Activated CD4-positive, CD25-positive, alpha-beta regulatory T cell treated with anti-CD3 and anti-CD28 coated beads, Interleukin-2, amount 50 U/mL, for 24 hours (primary cell): Measurements from ENCODE around the gene PCDH17.

Experiments used
- ATAC-seq, 2 donors: fragments of 150-1000 bp; cut with Tn5 transposase; one replicate each; pipeline ENCODE4 v1.10.0; 2021; ENCODE audit warnings: mild to moderate bottlenecking in 1 of 2, moderate library complexity in 1 of 2

The PCDH17 gene

DNA sequence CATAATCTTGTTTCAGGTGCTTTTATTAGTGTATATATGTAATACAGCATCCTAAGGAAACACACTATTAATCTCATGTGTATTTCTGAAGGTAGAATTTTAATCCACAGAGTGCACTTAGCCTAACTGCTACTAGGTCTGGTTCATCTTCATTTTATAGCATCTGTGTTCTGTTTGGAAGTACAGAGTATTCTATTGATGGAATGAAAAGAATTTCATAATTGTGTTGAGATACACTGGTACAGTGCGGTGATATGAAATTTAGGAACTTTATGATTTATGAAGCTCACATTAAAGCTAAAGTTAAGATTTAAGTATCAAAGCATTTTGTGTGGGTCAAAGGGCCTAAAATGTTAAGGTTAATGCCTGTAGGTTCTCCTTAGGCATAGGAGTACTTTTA lies 6.0 kb downstream of the PCDH17 start:
- ATAC-seq = no peak

DNA sequence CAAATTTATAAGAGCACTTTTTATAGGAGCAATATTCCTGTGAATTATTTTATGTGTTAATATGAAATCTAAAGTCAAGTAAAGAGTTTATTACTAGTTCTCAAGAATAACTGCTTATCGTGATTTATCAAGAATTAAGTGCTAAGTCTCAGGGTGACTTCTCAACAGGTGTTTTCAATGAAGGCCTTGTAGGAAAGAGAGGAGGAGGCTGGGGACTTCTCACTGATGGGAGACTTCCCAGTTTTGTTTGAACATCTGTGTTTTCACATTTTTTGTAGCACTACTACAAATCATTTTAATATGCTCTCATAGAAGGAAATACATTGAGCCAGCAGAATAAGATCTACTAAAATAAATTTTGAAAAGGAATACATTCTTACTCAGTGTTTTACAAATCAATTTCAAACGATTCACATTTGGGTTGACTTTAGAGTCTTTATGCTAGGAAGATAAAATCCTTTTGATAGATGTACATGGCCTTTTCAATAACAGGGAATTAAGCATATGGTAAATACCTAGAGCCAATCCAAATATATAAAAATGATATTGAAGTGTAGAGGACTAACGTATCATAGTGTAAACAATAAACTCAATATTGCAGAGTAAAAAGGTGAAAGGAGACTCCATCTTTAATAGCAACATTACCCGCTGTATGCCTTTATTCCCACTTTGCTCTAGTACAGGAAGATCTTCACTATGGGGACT lies 6.8 kb downstream of the PCDH17 start:
- ATAC-seq = no peak

DNA sequence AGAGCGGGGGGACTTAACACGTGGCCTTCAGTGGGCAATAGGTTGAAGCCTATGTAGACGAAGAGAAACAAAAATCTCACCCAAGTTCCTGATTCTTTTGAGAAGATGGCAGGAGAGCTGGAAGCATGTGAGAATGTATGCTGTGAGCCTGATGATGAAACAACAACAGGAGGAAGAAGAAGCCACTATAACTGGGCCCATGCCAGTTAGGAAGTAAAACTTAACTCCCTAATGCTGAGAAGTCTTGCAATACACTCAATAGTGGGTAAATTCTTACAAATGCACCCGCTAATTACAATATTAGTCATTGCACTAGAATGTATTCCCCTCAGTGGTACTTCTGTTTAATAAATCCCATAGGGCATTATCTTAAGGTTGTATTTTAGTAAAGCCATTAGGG lies 9.1 kb downstream of the PCDH17 start:
- ATAC-seq = no peak

DNA sequence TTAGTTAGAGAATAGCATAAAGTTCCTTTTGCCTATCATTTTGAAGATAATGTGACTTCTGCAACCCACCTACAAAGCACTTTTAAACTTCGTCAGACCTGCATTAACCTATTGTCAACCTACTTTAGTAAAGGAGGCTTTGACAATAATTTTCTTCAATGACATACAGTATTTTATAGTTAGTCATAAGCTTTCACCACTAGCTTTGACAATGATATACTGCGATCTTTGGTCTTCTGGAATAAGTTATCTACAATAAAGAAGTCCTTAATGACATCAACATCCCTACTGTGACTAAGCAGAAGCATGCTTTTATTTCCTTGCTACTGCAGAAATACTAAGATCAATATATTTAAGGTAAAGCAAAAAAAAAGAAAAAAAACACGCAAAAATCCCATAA lies 9.5 kb downstream of the PCDH17 start:
- no peak for ATAC-seq

DNA sequence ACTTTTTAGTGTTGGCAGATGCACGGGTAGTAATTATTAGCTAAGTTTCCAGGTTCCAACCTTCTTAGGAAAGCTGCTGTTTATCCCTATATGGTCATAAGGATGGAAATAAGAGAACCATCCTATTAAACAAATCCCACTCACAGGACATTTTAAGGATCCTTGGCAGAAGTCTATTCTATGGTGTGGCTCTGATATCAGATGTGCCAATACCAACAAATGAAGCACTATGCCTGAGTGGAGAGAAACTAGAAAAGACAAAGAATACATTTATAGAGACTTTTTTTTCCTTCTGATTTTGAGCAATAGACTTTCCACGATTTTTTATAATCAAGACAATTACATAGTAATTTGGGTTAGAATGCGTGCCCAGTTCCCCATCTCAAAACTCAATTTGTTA lies 12.6 kb downstream of the PCDH17 start:
- no peak for ATAC-seq

DNA sequence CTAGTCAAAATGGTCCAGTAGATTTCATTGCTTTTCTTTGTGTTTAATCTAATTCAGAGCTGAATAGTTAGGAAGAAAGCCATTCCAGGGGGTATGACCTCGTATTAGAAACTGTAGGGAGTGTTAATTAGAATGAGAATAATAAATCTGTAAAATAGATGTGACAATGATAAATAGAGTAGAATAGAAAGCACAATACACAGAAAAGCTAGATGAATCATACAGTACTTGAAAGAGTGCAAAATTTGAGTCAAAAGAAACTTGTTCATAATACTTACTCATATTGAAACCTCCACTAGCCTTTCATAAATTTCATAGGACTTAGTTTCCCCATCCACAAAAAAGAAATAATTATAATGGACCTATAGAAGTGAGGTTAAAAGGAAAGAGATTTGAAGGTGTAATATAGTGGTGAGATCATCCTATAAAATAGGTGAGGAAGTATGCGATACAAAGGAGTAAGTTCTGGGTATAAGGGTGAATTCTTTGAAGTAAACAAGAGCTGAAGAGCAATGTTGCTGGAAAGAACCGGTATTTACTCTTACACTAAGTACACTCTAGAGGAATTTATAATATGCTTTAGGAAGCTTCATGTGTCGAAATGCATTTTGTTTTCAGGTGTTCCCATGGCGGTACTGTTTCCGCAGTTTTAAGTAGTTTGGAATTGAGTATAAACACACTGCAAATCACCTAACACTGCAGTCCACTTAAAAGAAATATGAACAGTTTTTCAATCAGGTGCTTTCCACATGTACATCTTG lies 21.9 kb downstream of the PCDH17 start:
- no peak for ATAC-seq

DNA sequence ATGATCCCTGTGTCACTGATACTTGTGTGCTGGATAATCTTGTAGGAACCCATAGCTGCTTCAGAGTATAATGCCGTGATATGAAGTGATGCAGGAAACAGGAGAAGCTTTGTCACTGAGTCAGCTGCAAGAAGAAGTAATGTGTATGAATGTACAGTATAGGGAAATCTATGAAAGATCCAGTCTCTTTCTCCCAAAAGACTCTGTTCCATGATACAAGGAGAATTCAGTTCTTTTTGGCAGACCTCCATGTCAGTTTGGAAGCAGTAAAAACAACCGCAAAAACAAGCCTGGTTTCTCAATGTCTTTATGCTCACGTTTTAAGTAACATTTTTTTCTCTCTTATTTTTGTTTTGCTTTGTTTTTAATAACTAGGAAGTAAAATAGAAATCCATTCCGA lies 33.9 kb downstream of the PCDH17 start:
- ATAC-seq = no peak

DNA sequence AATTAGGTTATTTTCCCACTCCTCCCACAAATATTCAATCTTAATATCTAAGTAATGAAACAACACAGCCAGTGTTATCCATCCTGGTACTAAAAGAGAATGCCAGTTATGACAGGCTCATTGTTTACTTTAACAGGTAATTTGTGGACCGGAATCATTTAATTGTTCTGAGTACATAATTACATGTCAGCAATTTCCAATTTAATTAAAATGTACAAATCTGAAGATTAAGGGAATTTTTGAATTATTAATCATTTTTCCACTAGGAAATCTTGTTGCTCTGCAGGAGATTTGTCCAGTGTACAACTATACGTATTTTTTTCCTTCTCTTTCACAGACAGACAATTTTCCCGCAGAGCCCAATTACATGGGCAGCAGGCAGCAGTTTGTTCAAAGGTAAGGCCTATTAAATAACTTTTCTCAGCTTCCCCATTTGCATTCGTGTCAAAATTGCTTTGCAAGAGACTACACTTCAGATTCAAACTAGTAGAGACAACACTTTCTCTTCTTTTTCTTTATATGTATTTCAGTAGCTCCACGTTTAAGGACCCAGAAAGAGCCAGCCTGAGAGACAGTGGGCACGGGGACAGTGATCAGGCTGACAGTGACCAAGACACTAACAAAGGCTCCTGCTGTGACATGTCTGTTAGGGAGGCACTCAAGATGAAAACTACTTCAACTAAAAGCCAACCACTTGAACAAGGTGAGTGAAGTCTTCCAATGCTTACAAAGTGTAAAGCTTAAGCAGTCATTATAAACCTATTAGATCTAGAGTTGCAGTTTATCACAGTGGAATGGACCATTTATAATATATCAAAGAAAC lies 34.8 kb downstream of the PCDH17 start:
- no peak for ATAC-seq

DNA sequence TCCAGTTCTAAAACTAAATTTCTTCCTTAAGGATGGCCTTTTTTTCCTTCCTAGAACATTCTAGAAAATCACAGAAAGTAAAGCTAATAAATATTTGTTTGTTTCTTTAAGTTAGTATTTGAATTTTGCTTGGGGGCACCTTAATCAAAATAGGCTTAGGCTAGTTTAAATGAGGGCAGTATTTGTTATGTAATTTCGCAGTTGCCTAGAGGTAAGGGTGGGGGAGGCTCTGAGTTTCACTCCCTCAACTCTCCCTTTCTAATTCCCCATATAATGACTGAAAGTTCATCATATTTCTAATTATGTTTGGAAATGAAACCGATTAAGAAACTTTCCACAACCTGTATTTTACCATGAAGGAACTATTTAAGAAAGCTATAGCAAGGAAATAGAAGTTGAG lies 40.6 kb downstream of the PCDH17 start:
- no peak for ATAC-seq

DNA sequence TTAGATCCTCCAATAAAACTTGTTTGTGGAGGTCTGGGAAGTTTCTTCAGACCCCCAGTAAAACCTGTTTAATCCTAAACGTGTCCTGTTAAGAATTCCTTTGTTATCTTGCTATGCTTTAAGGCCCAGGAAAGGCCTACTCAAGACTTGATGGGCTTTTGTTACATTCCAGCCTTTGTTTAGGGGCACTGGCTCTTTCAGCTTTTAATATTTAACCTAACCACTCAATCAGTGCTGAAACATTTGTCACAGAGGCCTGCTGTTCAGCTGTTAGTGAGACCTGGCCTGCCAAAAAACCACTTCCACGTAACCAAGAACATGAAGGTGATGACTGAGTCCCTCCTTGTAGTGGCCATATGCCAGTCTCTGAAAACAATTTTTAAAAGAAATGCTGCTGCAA lies 41.7 kb downstream of the PCDH17 start:
- ATAC-seq = no peak

DNA sequence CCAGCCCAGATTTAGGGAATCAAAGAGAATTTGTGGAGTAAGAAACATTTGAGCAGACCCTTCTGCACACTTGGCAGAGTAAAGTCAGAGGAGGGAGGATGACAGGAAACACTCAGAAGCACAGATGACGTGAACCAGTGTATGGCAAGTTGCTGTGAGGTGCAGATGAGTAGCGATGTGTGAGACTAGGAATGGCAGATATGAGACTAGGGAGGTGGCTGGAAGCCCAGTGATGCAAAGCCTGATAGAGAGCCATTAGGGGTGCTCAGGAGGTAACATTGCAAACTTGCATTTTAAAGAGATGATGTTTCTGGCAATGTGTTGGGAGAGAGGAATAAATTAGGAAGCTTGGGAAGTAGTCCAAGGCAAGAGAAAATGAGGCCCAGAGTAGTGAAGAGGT lies 44.0 kb downstream of the PCDH17 start:
- ATAC-seq = no peak

DNA sequence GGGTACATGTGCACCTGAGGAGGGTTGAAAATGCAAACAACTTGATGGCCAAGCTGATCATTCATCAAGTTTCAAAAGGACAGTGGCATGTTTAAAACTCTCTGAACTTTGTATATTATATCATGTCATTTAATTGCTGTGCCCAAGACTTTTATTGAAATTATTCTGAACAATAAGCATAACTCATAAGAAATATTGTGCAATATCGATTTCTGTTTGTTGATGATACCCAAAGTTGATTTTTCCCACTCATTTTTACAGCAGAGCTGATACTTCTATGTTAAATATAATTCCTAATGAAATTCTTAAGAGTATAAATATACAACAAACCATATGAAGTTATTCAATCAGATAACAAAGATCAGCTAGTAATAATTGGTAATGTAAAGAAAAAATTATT lies 49.1 kb downstream of the PCDH17 start:
- no peak for ATAC-seq

DNA sequence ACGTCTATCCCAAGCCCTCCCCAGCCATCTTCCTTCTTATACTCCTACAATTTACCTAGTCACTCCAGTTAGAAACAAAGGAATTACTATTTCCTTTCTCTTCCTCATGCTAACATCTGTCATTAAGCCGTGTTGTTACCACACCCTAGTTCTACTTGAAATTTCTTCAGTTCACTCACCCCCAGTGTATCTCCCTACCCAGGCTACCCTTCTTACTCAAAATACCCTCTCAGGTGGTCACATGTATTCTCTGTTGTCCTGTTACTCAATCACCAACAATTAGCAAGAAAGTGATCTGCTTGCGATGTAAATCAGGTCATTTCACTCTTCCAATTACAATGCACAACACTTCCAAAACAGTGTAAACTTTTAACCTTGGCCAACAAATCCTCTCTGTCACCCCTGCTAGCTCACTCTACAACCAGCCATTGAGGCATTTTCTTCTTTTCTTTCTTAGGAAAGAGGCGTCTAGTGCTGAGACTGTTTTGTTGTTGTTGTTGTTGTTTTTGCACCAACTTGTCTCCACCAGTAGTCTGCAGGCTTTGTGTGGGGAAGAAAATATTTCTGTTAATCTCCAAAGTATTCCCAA lies 50.7 kb downstream of the PCDH17 start:
- no peak for ATAC-seq

DNA sequence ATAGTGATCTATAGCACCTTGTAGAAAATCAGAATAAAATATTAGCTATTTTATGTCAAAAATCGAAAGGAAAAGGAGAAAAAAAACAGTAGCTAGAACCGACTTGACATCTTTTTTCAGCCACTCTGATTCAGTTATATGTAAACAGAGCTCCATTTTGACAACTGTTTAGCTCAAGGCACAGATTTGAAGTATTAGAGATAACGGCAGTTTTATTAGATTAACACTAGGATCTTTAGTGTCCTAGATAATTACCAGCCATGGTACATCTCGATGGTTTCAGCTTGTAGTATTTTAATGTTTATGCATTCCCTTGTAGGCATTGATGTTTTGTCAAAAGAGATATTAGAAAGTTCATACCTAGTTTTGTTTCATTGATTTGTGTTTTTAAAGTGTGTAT lies 67.3 kb downstream of the PCDH17 start:
- no peak for ATAC-seq

DNA sequence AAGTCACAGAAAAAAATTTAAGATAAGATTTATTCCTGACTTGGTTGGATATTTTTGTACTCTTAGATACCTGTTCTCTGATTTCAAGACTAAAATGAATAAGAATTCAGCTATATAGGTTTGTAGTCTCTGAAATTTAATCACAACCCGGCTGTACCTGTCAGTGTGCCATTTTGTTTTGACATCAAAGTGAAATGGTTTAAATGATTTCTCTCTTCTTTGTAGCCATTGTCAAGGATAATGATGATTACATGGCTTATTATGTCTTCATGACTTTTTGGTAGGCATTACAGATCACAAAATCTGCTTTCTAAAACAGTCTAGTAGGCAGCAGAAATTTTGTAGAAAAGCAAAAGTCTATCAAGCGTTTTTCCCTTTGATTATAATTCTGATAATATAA lies 72.5 kb downstream of the PCDH17 start:
- no peak for ATAC-seq

DNA sequence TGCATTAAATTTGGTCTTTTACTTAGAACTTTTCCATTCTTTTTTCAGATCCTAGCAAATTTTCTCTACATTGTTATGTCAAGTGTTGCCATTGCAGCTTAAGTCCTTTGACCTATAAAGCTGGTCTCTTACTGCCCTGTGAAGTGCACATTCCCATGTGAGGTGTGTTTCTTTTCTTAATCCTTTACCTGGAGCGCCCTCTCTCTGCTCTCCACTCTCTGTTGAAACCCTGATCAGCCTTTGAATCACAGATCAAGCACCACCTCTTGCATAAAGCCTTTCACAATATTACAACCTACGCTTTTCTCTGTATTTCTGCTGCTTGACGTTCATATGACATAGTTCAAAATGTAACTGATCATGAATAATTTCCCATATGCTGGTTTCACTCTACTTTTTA lies 84.8 kb downstream of the PCDH17 start:
- no peak for ATAC-seq

DNA sequence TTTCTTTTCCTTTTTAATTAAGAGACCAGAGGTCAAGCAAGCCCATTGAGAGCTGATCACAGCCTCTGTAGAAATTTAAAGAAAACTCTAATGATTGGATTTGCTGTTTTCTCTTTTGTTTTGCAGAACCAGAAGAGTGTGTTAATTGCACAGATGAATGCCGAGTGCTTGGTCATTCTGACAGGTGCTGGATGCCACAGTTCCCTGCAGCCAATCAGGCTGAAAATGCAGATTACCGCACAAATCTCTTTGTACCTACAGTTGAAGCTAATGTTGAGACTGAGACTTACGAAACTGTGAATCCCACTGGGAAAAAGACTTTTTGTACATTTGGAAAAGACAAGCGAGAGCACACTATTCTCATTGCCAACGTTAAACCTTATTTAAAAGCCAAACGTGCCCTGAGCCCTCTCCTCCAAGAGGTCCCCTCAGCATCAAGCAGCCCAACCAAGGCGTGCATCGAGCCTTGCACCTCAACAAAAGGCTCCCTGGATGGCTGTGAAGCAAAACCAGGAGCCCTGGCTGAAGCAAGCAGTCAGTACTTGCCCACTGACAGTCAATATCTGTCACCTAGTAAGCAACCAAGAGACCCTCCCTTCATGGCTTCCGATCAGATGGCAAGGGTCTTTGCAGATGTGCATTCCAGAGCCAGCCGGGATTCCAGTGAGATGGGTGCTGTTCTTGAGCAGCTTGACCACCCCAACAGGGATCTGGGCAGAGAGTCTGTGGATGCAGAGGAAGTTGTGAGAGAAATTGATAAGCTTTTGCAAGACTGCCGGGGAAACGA lies 93.1 kb downstream of the PCDH17 start:
- ATAC-seq = no peak

DNA sequence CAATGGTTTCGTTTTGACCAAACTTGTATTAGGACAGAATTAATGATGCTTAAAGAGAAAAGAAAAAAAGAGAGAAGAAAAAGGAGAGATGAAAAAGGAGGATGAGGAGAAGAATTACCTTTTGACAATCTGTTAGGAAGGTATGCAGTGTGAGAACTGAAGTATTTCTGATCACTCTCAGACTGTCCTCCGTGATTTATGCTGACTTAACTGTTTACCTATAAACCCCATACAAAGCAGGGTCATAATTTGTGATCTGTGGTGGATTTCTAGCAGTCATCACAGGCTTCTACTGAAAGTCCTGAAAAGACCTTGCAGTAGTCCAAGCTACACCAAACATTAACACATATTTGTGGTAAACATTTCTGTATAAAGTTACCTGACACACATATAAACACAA lies 93.9 kb downstream of the PCDH17 start:
- ATAC-seq = no peak

DNA sequence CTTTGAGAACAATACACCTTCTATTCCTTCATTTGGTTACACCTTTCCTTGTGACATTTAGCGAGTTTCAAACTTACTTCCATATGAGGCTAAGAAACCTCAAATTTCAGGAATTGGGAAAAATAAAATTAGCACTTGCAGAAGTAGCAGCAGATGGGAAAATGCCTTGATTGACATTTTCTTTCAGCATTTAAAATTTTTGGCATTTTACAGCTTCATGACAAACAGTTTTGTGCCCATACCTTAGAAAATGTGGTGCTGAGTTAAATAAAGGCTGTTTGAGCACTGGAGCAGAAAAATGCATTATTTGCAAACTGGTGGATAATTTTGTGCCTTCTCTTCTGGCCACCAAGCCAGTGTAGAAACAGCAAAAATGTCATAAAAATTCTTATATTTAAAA lies 95.4 kb downstream of the PCDH17 start:
- no peak for ATAC-seq

DNA sequence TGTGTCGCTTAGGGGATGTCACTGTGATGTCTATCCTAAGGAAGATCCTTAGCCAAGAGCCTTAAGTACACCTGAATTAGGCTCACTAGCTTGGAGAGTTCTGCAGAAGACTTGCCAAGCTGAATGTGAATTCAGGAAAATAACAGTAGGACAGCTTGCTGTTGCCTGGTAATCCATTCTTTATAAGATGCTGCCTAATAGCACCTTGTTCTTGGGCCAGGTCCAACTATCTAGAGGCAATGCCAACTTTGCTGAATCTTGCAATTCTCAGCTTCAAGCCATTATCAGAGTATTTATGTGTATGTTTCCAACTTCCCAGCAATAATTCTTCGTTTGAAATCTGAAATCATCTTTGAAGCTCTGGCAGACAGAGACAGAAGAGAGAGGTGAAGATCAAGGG lies 102.8 kb downstream of the PCDH17 start:
- no peak for ATAC-seq

DNA sequence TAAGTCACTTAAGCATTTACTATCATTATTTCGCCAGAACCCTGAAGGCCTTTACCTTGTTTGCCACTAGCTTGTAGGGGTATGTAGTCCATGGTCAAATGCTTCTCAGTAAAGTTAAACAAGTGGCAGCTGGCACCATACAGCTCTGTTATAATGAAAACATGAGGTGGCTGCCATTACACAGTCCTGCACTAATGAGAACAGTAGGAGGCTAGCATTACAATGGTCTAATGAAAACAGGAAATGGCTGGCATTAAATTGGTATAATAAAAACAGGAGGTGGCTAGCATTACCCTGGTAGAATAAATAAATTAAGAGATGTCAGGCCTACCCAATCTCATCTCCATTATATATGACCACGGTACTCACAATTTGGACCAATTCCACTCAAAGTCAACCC lies 107.5 kb downstream of the PCDH17 start:
- ATAC-seq = no peak

DNA sequence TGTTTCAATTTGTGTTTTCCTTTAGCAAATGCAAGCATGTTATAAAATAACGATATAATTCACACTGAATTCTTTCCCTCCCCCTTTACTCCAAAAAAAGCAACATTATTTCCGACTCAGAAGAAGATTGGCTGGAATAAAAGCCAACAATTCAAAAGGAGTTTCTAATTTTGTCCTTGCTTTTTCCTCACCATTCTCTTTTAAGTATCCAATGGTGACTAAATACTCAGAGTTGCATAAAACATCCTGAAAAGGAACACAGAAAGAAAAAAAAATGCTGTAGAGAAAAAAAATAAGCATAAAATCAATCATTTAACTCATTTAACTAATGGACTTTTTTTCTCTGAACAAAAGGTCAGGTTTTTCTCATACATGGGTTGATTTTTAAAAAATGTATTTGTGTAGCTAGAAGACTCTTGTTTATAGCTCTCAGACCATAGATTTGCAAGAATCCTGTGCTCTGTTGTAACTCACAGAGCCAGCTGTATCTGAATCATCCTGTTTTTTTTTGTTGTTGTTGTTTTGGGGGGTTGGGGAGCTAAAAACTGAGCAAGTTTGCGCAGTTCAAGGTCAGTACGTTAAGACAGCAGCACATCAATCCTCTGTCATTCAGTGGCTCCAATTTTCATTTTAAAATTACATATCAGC lies 108.1 kb downstream of the PCDH17 start:
- ATAC-seq = no peak
